HPDE6-E6E7 (cell line): ENCODE results near the gene UNC13B.

Experiments used
- DNase-seq: peaks from one replicate; pipeline ENCODE4 v3.0.0; 2011; ENCODE audit warnings: missing footprints; ENCODE audit errors: extremely low spot score

UNC13B gene

DNA sequence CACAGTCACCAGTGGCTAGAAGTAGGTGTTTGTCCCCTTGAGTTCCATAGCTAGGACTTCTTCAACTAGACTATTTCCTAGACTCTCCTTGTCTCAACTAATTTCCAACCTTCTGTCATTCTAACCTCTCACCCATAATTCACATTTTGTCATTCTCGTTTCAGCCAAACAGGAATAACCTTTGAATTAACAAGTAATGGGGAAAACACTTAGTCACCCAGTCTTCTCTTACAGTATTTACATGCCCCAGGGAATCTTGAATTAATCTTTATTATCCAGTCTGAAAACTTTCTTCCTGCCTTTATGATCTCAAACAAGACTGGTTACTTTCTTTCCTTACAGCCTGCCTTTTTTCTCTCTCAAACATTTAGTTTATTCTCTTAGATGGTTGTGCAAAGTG, 264.8 kb downstream of the UNC13B start:
- DNase-seq, result no peak

GRCh38 chr9:35431467-35431866, 269.7 kb downstream of the UNC13B start:
- no peak for DNase-seq

- DNase-seq, result no peak
Measured at GRCh38 chr9:35432076-35432475, 270.3 kb downstream of the UNC13B start.

DNA sequence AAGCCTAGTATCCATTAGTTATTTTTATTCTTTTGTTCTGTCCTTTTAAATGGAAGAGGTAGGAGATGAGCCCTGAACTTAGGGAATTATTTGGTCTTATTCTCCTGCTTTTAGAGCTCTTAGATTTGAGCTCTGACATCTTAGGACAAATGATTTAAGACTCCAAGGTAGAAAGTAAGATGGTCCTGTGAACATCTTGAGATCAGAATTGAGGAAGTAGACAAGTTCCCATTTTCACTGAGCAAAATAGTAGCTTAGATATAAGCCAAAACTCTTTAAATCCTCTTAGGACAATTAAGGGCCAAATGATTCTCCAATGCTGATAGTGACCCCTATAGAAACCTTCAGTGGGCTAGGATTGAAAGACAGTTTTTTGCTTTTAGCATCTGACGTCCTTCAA, 275.1 kb downstream of the UNC13B start:
- no peak for DNase-seq

GRCh38 chr9:35446012-35446411, 284.2 kb downstream of the UNC13B start:
- no peak for DNase-seq

DNA sequence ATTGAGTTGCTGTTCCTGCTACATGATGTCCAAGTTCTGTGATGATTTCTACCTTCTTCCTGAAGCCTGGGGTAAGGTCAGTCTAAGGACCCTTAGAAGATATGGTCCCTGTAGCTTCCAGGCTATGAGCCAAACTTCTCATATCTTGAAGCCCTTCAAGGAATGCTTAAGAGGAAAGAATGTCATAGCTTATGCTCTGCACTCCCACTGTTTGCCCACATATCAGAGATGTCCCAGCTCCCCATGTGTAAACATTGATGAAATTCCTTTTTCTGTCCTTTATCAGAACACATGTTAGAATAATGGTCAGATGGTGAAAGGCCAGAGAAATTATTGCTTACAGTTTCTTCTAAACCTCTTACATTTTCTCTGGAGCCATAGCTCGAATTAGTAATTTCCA, 286.7 kb downstream of the UNC13B start:
- DNase-seq, result no peak

GRCh38 chr9:35452481-35452880, 290.7 kb downstream of the UNC13B start:
- no peak for DNase-seq

GRCh38 chr9:35453786-35454185, 292.0 kb downstream of the UNC13B start:
- no peak for DNase-seq
